ENCODE results near the gene DGCR8. TPM values are rescaled to one million over a fixed set of nuclear protein-coding genes. Genes with fewer than 3 reads are reported as not detected.

The DGCR8 gene
- polyA plus RNA-seq, 1 experiment, result 21.3 TPM

- Histone ChIP-seq H3K27me3 (ENCODE audit: control insufficient read depth, insufficient read depth, low read length) (no peaks in the 10 kb centered on the region), H3K36me3 (ENCODE audit: control insufficient read depth, insufficient read depth, low read length) (peaks cover 43% of the 10 kb centered on the region), H3K4me3 (ENCODE audit: low read depth, low read length) (no peak overlapping the region)
- no peak for DNase-seq (ENCODE audit: low read depth)
- no peak for TF ChIP-seq CTCF (IDR thresholded peaks at IDR 0.05; ENCODE audit: insufficient read depth, low read depth, low read length)
- CTCF ChIA-PET, result no interaction called here
- POLR2A ChIA-PET, result no interaction called here
These were observed 22.3 kb downstream of the DGCR8 start for GRCh38 chr22:20102203-20102780.

- H3K27me3 ChIP-seq (ENCODE audit: control insufficient read depth, insufficient read depth, low read length), result no peaks in the 10 kb centered on the region
- no peak for DNase-seq (ENCODE audit: low read depth)
- no peak overlapping the region for H3K4me3 ChIP-seq (ENCODE audit: low read depth, low read length)
- H3K36me3 ChIP-seq (ENCODE audit: control insufficient read depth, insufficient read depth, low read length), result peaks cover 56% of the 10 kb centered on the region
- CTCF ChIA-PET, result interaction anchor here (1.1 kb wide), 1 partner anchor 19 kb away, joined by 3 read pairs; no protein-coding TSS in a partner anchor
- POLR2A ChIA-PET, result no interaction called here
- no peak for TF ChIP-seq CTCF (IDR thresholded peaks at IDR 0.05; ENCODE audit: insufficient read depth, low read depth, low read length)
These were observed 25.6 kb downstream of the DGCR8 start for GRCh38 chr22:20105456-20106204.

- no peak for DNase-seq (ENCODE audit: low read depth)
- ChIA-PET POLR2A (no interaction called here), CTCF (interaction anchor here (1.1 kb wide), 1 partner anchor 20 kb away, joined by 3 read pairs; no protein-coding TSS in a partner anchor)
- Histone ChIP-seq H3K4me3 (ENCODE audit: low read depth, low read length) (no peak overlapping the region), H3K36me3 (ENCODE audit: control insufficient read depth, insufficient read depth, low read length) (peaks cover 55% of the 10 kb centered on the region), H3K27me3 (ENCODE audit: control insufficient read depth, insufficient read depth, low read length) (no peaks in the 10 kb centered on the region)
- no peak for TF ChIP-seq CTCF (IDR thresholded peaks at IDR 0.05; ENCODE audit: insufficient read depth, low read depth, low read length)
These were observed 26.3 kb downstream of the DGCR8 start for GRCh38 chr22:20106205-20106848.

- no peak for TF ChIP-seq CTCF (IDR thresholded peaks at IDR 0.05; ENCODE audit: insufficient read depth, low read depth, low read length)
These were observed 26.8 kb downstream of the DGCR8 start for GRCh38 chr22:20106849-20107237.

GRCh38 chr22:20107471-20107901 is 27.4 kb downstream of the DGCR8 start:
- no peak for DNase-seq (ENCODE audit: low read depth)
- Histone ChIP-seq H3K36me3 (ENCODE audit: control insufficient read depth, insufficient read depth, low read length) (peaks cover 56% of the 10 kb centered on the region), H3K4me3 (ENCODE audit: low read depth, low read length) (no peak overlapping the region), H3K27me3 (ENCODE audit: control insufficient read depth, insufficient read depth, low read length) (no peaks in the 10 kb centered on the region)
- ChIA-PET POLR2A (no interaction called here), CTCF (interaction anchor here (1.6 kb wide), 1 partner anchor 11 kb away, joined by 4 read pairs; no protein-coding TSS in a partner anchor)
- no peak for TF ChIP-seq CTCF (IDR thresholded peaks at IDR 0.05; ENCODE audit: insufficient read depth, low read depth, low read length)

More at GRCh38 chr22:20106849-20107237, 26.8 kb downstream of the DGCR8 start:
- DNase-seq (ENCODE audit: low read depth), result no peak
- CTCF ChIA-PET, result interaction anchor here (1.6 kb wide), 1 partner anchor 10 kb away, joined by 4 read pairs; no protein-coding TSS in a partner anchor
- no peaks in the 10 kb centered on the region for H3K27me3 ChIP-seq (ENCODE audit: control insufficient read depth, insufficient read depth, low read length)
- no peak overlapping the region for H3K4me3 ChIP-seq (ENCODE audit: low read depth, low read length)
- POLR2A ChIA-PET, result no interaction called here
- H3K36me3 ChIP-seq (ENCODE audit: control insufficient read depth, insufficient read depth, low read length), result peaks cover 53% of the 10 kb centered on the region

Measured in BJ (cell line).